ENCODE results near the gene MAP3K1.
"Not testable (repeated sequence)": the region's sequence is repeated elsewhere in the genome, so short reads cannot be mapped to it uniquely, and the experiment has no call there.

Gene MAP3K1

GRCh38 chr5:56814963-56815657, at the start of gene MAP3K1:
TSS of gene MAP3K1 (plus strand) at chr5:56815549. CDS start at chr5:56815574, 25 bp downstream.
- Histone ChIP-seq H3K9me3 (ENCODE audit: low read length) (no peaks in the 10 kb centered on the region), H3K36me3 (ENCODE audit: insufficient read depth, low read length) (no peaks in the 10 kb centered on the region), H3K27me3 (ENCODE audit: insufficient read depth, low read length) (peaks cover 22% of the 10 kb centered on the region), H3K4me3 (ENCODE audit: low read length) (peak within 1 kb of the TSS; percentile 64), H3K4me1 (ENCODE audit: insufficient read depth, low read length) (peaks cover 14% of the 10 kb centered on the region), H2AFZ (ENCODE audit: low read depth, low read length) (peak within 1 kb of the TSS; percentile 95)

DNA sequence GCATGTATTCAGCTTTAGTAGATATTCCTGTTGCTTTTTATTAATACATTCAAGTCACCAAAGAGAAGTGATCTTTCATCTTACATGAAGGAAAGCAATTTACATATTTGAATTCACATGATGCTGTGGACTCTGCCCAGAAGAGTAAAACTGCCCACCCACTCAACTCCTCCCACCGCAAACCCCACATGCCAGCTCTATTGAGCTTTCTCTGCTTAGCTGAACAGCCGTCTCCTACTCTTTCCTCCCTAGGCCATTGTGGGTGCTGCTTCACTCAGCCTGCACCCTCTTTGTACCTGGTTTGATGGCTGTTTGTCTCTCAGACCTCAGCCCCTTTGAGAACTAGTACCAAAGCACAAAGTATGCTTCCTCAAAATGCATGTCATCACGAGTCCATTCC, 48.4 kb upstream of the MAP3K1 start:
- no peaks in the 10 kb centered on the region for H3K4me1 ChIP-seq (ENCODE audit: insufficient read depth, low read length)
- H3K36me3 ChIP-seq (ENCODE audit: insufficient read depth, low read length): no peaks in the 10 kb centered on the region
- H3K4me3 ChIP-seq (ENCODE audit: low read length): no peak overlapping the region
- no peak overlapping the region for H2AFZ ChIP-seq (ENCODE audit: low read depth, low read length)
- H3K9me3 ChIP-seq (ENCODE audit: low read length): no peaks in the 10 kb centered on the region
- no peaks in the 10 kb centered on the region for H3K27me3 ChIP-seq (ENCODE audit: insufficient read depth, low read length)

DNA sequence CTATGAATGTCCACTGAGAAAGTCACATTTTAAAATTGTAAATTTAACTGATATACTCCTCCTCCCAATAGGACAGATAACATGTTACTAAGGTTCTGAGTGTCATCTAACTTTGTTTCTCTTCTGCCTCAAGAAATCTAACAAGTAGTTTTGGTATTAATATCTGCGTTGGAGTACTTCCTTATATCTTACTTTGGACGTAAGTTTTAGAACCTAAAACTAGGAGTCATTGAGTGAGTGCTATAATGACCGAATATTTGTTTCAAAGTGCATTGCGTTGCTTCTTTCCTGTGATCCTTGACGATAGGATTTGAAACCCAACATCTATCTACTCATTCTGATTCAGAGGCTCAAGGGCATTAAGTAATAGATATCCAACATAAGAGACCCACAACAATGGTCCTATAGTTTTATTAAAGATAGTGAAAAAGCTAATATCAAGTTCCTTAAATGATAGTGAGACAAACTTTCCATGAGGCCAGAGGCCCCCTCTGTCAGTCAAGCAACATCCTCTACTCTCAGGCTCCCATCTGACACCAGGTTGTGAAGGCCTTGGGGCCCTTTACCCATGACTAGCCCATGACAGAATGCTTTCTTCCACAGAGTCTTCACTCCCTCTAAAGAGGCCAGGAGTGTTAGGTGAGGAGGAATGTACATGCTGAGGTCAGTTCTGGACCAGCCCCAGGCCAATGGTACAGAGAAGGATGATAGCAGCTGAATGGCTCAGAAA, 45.3 kb upstream of the MAP3K1 start:
- no peaks in the 10 kb centered on the region for H3K36me3 ChIP-seq (ENCODE audit: insufficient read depth, low read length)
- no peaks in the 10 kb centered on the region for H3K9me3 ChIP-seq (ENCODE audit: low read length)
- H3K27me3 ChIP-seq (ENCODE audit: insufficient read depth, low read length): no peaks in the 10 kb centered on the region
- H2AFZ ChIP-seq (ENCODE audit: low read depth, low read length): no peak overlapping the region
- H3K4me3 ChIP-seq (ENCODE audit: low read length): no peak overlapping the region
- H3K4me1 ChIP-seq (ENCODE audit: insufficient read depth, low read length): no peaks in the 10 kb centered on the region

DNA sequence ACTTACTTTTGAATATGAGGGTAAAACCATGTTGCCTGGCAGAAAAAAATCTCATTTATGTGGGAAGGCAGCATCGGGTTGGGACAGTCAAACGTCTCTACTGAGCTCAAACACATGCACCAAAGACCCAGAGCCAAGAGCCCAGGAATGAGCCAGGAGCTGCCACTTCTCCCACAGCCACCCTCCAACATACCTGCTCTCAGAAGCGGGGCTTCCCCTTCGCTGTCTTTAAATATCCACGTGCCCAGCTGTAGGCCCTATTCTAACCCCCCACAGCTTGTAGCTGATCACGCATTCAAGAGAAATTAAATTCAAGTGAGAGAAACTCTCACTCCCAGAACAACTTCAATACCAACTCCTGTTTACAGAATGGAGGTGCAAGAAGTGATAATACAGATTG, 42.6 kb upstream of the MAP3K1 start:
- Histone ChIP-seq H3K4me3 (ENCODE audit: low read length) (no peak overlapping the region), H2AFZ (ENCODE audit: low read depth, low read length) (no peak overlapping the region), H3K36me3 (ENCODE audit: insufficient read depth, low read length) (no peaks in the 10 kb centered on the region), H3K9me3 (ENCODE audit: low read length) (no peaks in the 10 kb centered on the region), H3K27me3 (ENCODE audit: insufficient read depth, low read length) (no peaks in the 10 kb centered on the region), H3K4me1 (ENCODE audit: insufficient read depth, low read length) (no peaks in the 10 kb centered on the region)

DNA sequence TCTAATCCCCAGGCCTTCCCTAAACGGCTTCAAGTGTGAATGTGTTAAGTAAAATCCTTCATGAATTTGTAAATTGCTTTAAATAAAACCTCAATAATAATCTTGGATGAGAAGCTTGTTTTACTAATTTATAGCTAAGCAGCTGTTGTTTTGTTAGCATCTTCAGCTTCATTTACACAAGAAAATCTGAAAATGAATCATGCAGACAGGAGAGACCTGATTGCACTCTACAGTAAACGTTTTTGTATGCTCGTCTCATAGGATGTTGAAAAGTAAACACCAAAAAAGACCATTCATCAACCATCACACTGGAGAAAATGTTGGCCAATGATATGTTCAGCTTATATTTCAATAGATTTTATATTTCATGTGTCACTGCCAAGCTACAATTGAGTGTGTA, 40.4 kb upstream of the MAP3K1 start:
- Histone ChIP-seq H3K4me1 (ENCODE audit: insufficient read depth, low read length) (no peaks in the 10 kb centered on the region), H3K27me3 (ENCODE audit: insufficient read depth, low read length) (no peaks in the 10 kb centered on the region), H3K36me3 (ENCODE audit: insufficient read depth, low read length) (no peaks in the 10 kb centered on the region), H3K9me3 (ENCODE audit: low read length) (no peaks in the 10 kb centered on the region), H2AFZ (ENCODE audit: low read depth, low read length) (no peak overlapping the region), H3K4me3 (ENCODE audit: low read length) (no peak overlapping the region)

- H3K9me3 ChIP-seq (ENCODE audit: low read length); H3K4me3 ChIP-seq (ENCODE audit: low read length); H3K27me3 ChIP-seq (ENCODE audit: insufficient read depth, low read length); H3K4me1 ChIP-seq (ENCODE audit: insufficient read depth, low read length); H2AFZ ChIP-seq (ENCODE audit: low read depth, low read length); H3K36me3 ChIP-seq (ENCODE audit: insufficient read depth, low read length): not testable (repeated sequence)
These were observed 39.0 kb upstream of the MAP3K1 start for GRCh38 chr5:56776212-56776846.

GRCh38 chr5:56783261-56783660, 32.1 kb upstream of the MAP3K1 start:
- Histone ChIP-seq H3K36me3 (ENCODE audit: insufficient read depth, low read length) (no peaks in the 10 kb centered on the region), H3K4me1 (ENCODE audit: insufficient read depth, low read length) (no peaks in the 10 kb centered on the region), H2AFZ (ENCODE audit: low read depth, low read length) (no peak overlapping the region), H3K4me3 (ENCODE audit: low read length) (no peak overlapping the region), H3K9me3 (ENCODE audit: low read length) (no peaks in the 10 kb centered on the region), H3K27me3 (ENCODE audit: insufficient read depth, low read length) (no peaks in the 10 kb centered on the region)

DNA sequence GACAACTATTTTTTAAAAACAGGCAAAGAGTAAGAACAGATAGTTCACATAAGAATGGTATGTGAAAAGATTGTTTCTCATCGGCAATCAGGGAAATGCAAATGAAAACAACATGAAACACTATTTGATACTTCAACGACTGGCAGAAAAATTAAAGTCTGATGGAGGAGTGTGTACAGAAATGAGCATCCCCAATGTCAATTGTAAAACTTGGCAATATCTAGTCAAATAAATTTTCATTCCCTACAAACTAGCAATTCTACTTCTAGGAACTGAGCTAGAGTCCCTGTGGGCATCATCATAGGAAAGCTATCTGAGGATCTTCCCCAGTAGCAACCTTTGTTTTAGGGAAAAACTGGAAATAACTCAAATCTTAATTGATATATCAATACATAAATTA, 29.0 kb upstream of the MAP3K1 start:
- Histone ChIP-seq H3K36me3 (ENCODE audit: insufficient read depth, low read length) (no peaks in the 10 kb centered on the region), H3K4me1 (ENCODE audit: insufficient read depth, low read length) (no peaks in the 10 kb centered on the region), H3K27me3 (ENCODE audit: insufficient read depth, low read length) (no peaks in the 10 kb centered on the region), H3K4me3 (ENCODE audit: low read length) (no peak overlapping the region), H3K9me3 (ENCODE audit: low read length) (no peaks in the 10 kb centered on the region), H2AFZ (ENCODE audit: low read depth, low read length) (no peak overlapping the region)

DNA sequence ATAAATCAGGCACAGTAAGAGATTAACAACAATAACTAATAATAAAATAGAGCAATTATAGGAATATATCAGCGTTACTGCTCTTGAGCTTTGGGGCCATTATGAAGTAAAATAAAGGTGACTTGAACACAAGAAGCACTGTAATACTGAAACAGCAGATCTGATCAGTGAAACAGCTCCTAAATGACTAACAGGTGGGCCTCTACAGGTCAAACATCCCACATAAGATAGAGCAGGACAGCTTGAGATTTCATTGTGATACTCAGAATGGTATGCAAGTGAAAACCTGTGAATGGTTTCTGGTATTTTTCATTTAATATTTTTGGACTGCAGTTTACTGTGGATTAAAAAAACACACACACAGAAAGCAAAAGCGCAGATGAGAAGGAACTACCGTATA, 24.0 kb upstream of the MAP3K1 start:
- Histone ChIP-seq H3K9me3 (ENCODE audit: low read length) (no peaks in the 10 kb centered on the region), H3K4me3 (ENCODE audit: low read length) (no peak overlapping the region), H2AFZ (ENCODE audit: low read depth, low read length) (no peak overlapping the region), H3K36me3 (ENCODE audit: insufficient read depth, low read length) (no peaks in the 10 kb centered on the region), H3K27me3 (ENCODE audit: insufficient read depth, low read length) (no peaks in the 10 kb centered on the region), H3K4me1 (ENCODE audit: insufficient read depth, low read length) (no peaks in the 10 kb centered on the region)

DNA sequence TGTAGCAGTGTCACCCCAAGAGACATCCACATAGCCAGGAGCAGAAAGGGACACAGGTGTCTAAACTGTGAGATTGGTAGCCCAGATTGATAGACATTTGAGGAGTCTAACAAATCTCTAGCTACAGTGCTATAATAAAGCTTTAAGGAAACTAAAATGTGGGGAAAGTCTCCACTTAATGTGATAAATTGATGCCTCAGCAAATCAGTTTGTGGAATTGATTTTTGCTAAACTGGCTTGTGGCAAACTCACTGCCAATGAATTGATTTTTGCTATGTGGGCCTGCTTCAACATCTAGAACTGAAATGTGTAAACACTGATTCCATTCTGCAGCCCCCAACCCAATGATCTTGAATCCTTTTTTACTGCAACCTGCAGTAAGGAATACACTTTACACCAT, 16.8 kb upstream of the MAP3K1 start:
- H3K27me3 ChIP-seq (ENCODE audit: insufficient read depth, low read length): peaks cover 6% of the 10 kb centered on the region
- H2AFZ ChIP-seq (ENCODE audit: low read depth, low read length): no peak overlapping the region
- H3K4me3 ChIP-seq (ENCODE audit: low read length): no peak overlapping the region
- H3K36me3 ChIP-seq (ENCODE audit: insufficient read depth, low read length): no peaks in the 10 kb centered on the region
- peaks cover 4% of the 10 kb centered on the region for H3K4me1 ChIP-seq (ENCODE audit: insufficient read depth, low read length)
- no peaks in the 10 kb centered on the region for H3K9me3 ChIP-seq (ENCODE audit: low read length)

DNA sequence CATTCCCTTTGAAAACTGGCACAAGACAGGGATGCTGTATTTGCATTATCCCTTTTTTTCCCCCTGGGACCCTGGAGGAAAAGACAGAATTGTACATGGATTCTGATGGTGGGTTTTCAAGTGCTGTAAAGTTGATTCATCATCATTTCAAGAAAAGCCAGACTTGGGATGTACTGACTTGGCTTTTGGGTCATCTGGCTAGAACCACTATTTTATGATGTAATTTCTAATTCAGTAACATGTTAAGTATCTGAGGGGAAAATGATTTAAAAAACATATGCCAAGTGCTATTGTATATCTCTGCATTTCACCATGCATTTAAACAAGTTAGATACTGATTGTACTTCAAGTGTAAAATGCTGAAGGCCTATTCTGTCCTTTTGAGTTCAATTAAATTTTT, 15.2 kb upstream of the MAP3K1 start:
- Histone ChIP-seq H3K4me3 (ENCODE audit: low read length) (no peak overlapping the region), H2AFZ (ENCODE audit: low read depth, low read length) (no peak overlapping the region), H3K4me1 (ENCODE audit: insufficient read depth, low read length) (peaks cover 4% of the 10 kb centered on the region), H3K36me3 (ENCODE audit: insufficient read depth, low read length) (no peaks in the 10 kb centered on the region), H3K27me3 (ENCODE audit: insufficient read depth, low read length) (peaks cover 12% of the 10 kb centered on the region), H3K9me3 (ENCODE audit: low read length) (no peaks in the 10 kb centered on the region)

DNA sequence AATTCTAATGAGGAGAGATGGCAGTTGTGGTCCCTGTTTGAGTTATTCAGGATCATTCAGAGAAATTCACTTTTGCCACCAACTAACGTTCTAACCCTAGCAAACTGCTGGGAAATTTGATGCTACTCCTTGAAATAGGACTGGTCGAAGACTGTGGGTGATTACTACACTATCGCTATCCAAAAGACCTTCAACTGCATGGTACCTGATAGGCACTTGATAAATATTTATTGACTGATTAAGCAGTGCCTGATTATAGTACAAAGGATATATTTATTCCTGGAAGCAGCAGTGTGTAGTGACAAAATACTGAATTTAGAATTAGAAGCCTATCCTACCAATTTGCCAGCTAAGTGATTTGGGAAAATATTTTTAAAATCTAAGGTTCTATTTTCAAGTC, 14.1 kb upstream of the MAP3K1 start:
- Histone ChIP-seq H3K9me3 (ENCODE audit: low read length) (no peaks in the 10 kb centered on the region), H3K36me3 (ENCODE audit: insufficient read depth, low read length) (no peaks in the 10 kb centered on the region), H3K4me3 (ENCODE audit: low read length) (no peak overlapping the region)

GRCh38 chr5:56802205-56802604, 13.1 kb upstream of the MAP3K1 start:
- no peaks in the 10 kb centered on the region for H3K9me3 ChIP-seq (ENCODE audit: low read length)
- H3K27me3 ChIP-seq (ENCODE audit: insufficient read depth, low read length): peaks cover 19% of the 10 kb centered on the region
- peaks cover 4% of the 10 kb centered on the region for H3K4me1 ChIP-seq (ENCODE audit: insufficient read depth, low read length)
- H3K4me3 ChIP-seq (ENCODE audit: low read length): no peak overlapping the region
- no peak overlapping the region for H2AFZ ChIP-seq (ENCODE audit: low read depth, low read length)
- no peaks in the 10 kb centered on the region for H3K36me3 ChIP-seq (ENCODE audit: insufficient read depth, low read length)

More for the DNA sequence above, 14.1 kb upstream of the MAP3K1 start:
- Histone ChIP-seq H2AFZ (ENCODE audit: low read depth, low read length) (no peak overlapping the region), H3K4me1 (ENCODE audit: insufficient read depth, low read length) (peaks cover 4% of the 10 kb centered on the region), H3K27me3 (ENCODE audit: insufficient read depth, low read length) (peaks cover 19% of the 10 kb centered on the region)

Data from neuron (in vitro differentiated cells).